ENCODE data around the gene CCSER2. TPM values are rescaled to one million over a fixed set of nuclear protein-coding genes. Genes with fewer than 3 reads are reported as not detected.

CCSER2 gene
- total RNA-seq, 1 donor from 2014 or later, result 49.6 TPM

DNA sequence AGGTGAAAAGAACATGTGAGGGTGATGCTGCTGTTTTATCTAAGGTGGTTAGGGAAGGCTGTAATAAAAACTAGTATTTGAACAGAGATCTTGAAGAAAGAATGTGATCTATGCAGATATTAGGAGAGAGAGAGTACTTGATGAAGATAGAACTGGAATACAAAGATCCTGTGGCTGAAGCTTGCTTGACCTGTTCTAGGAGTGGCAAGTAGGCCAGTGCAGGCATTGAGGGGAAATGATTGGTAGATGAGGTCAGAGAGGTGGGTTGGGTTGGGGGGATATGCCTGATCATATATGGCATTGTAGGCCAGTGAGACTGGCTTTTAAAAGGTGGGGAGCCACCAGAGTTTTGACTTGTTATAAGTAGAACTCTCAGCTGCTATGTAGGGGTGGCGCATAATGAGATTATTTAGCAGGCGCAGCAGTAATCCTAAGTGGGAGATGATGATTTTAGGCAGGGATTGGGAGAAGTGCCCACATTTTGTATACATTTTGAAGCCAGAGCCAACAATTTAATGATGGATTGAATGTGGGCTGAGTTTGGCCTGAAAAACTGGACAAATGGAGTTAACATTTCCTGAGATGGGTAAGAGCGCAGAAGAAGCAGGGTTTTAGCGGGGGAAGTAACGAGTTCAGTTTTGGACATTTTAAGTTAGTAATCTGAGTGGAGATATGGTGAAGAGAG lies 8.2 kb downstream of the CCSER2 start:
- Mint-ChIP-seq H3K27ac (no peak overlapping the region), H3K4me3 (ENCODE audit: low read depth) (no peak overlapping the region), H3K9me3 (ENCODE audit: low read depth) (no peaks in the 10 kb centered on the region), H3K36me3 (ENCODE audit: insufficient read depth) (peaks cover 2% of the 10 kb centered on the region), H3K4me1 (ENCODE audit: low read depth) (peaks cover 20% of the 10 kb centered on the region), H3K27me3 (no peaks in the 10 kb centered on the region)
- TF ChIP-seq, protein P1, sequence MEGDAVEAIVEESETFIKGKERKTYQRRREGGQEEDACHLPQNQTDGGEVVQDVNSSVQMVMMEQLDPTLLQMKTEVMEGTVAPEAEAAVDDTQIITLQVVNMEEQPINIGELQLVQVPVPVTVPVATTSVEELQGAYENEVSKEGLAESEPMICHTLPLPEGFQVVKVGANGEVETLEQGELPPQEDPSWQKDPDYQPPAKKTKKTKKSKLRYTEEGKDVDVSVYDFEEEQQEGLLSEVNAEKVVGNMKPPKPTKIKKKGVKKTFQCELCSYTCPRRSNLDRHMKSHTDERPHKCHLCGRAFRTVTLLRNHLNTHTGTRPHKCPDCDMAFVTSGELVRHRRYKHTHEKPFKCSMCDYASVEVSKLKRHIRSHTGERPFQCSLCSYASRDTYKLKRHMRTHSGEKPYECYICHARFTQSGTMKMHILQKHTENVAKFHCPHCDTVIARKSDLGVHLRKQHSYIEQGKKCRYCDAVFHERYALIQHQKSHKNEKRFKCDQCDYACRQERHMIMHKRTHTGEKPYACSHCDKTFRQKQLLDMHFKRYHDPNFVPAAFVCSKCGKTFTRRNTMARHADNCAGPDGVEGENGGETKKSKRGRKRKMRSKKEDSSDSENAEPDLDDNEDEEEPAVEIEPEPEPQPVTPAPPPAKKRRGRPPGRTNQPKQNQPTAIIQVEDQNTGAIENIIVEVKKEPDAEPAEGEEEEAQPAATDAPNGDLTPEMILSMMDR (IDR thresholded peaks at IDR 0.05; ENCODE audit: unreplicated experiment), result no peak
- no peak for DNase-seq (ENCODE audit: low spot score, unreplicated experiment)

DNA sequence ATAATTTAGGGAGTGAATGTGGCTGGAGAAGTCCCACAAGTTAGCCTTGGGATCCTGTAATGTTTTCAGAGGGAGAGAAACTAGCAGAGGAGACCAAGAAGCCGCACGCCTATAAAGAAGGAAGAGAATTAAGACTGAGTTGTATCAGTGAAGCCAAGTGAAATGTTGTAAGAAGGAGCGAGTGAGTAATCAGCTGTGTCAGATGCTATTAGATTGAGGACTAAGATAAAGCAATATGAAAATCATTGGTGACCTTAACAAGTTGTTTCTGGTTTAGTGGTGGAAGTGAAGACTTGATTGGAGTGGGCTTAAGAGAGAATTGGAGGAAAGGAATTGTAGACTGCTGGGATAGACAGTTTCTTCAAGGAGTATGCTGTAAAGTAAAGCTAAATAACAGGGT lies 8.8 kb downstream of the CCSER2 start:
- peaks cover 5% of the 10 kb centered on the region for H3K36me3 Mint-ChIP-seq (ENCODE audit: insufficient read depth)
- no peak overlapping the region for H3K4me3 Mint-ChIP-seq (ENCODE audit: low read depth)
- no peaks in the 10 kb centered on the region for H3K9me3 Mint-ChIP-seq (ENCODE audit: low read depth)
- no peaks in the 10 kb centered on the region for H3K27me3 Mint-ChIP-seq
- TF ChIP-seq, protein P1 (IDR thresholded peaks at IDR 0.05; ENCODE audit: unreplicated experiment), result no peak
- H3K27ac Mint-ChIP-seq, result no peak overlapping the region
- no peak for DNase-seq (ENCODE audit: low spot score, unreplicated experiment)
- H3K4me1 Mint-ChIP-seq (ENCODE audit: low read depth), result peaks cover 21% of the 10 kb centered on the region

DNA sequence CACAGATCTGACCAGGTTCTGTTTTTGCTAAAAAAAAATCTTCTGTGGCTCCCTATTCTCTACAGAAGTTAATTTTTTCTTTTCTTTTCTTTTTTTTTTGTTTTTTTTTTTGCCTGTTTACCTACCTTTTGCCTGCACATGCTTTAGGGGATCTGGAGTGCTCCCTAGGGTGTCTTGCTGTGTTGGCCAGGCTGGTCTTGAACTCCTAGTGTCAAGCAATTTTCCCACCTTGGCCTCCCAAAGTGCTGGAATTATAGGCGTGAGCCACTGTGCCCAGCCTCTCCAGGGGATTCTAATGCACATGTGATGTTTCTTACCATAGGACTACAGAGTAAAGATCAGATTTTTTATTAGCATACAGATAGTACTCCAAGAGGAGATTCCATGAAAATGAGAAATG lies 10.6 kb downstream of the CCSER2 start:
- no peak for DNase-seq (ENCODE audit: low spot score, unreplicated experiment)
- Mint-ChIP-seq H3K4me3 (ENCODE audit: low read depth) (no peak overlapping the region), H3K4me1 (ENCODE audit: low read depth) (peaks cover 19% of the 10 kb centered on the region), H3K9me3 (ENCODE audit: low read depth) (no peaks in the 10 kb centered on the region), H3K27ac (no peak overlapping the region), H3K36me3 (ENCODE audit: insufficient read depth) (peaks cover 5% of the 10 kb centered on the region), H3K27me3 (no peaks in the 10 kb centered on the region)
- TF ChIP-seq, protein P1 (IDR thresholded peaks at IDR 0.05; ENCODE audit: unreplicated experiment), result no peak

DNA sequence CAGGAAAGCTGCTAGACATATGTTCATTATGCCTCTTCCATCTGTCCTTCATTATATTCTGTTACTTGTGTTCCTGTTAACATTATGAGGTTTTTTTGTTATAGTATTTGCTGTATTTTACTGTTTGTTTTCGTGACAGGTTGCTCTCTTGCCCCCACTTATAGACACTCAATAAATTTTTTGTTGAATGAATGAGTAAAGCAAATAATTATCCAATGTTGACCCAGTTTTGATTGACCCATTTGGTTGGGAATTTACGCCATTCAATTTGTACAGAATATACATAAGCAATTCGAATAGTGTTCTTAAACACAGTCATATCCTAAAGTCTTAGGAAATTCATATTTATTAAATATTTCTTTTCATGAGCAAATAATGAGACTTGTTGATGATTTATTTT lies 11.8 kb downstream of the CCSER2 start:
- Mint-ChIP-seq H3K4me3 (ENCODE audit: low read depth) (no peak overlapping the region), H3K27me3 (no peaks in the 10 kb centered on the region), H3K9me3 (ENCODE audit: low read depth) (no peaks in the 10 kb centered on the region), H3K36me3 (ENCODE audit: insufficient read depth) (peaks cover 8% of the 10 kb centered on the region), H3K4me1 (ENCODE audit: low read depth) (peaks cover 10% of the 10 kb centered on the region), H3K27ac (no peak overlapping the region)
- TF ChIP-seq, protein P1 (IDR thresholded peaks at IDR 0.05; ENCODE audit: unreplicated experiment), result no peak
- DNase-seq (ENCODE audit: low spot score, unreplicated experiment), result no peak

DNA sequence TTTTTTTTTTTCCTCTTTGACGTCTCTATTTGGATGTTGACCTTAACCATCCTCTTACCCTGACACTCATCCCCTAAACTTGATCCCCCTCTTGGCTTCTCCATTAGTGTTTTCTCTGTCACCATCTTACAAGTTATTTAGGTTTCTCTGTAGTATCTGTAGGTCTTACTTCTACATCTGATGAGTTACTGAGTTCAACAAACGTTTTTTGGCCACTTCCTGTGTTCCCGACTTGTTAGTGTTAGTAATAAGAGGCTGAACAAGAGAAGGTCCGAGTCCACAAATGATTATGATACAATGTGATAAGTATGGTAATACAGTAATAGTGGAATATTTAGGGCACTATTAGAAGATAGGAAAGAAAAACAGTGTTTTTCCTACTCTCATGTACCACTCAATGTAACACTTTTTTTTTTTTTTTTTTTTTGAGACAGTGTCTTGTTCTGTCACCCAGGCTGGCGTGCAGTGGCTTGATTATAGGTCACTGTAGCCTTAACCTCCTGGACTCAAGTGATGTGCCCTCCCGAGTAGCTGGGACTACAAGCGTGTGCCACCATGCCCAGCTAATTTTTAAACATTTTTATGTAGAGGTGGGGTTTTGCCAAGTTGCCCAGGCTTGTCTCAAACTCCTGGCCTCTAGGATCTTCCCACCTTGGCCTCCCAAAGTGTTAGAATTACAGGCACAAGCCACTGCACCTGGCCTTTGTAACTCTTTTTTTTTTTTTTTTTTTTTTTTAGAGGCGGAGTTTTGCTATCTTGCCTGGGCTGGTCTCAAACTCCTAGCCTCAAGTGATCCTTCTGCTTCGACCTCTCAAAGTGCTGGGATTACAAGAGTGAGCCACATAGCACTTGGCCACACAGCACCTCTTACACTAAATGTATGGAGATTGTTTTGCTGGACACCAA lies 12.5 kb downstream of the CCSER2 start:
- Mint-ChIP-seq H3K36me3 (ENCODE audit: insufficient read depth) (peaks cover 8% of the 10 kb centered on the region), H3K4me1 (ENCODE audit: low read depth) (peaks cover 10% of the 10 kb centered on the region), H3K27ac (no peak overlapping the region), H3K9me3 (ENCODE audit: low read depth) (no peaks in the 10 kb centered on the region), H3K4me3 (ENCODE audit: low read depth) (no peak overlapping the region), H3K27me3 (no peaks in the 10 kb centered on the region)
- no peak for DNase-seq (ENCODE audit: low spot score, unreplicated experiment)
- TF ChIP-seq, protein P1 (IDR thresholded peaks at IDR 0.05; ENCODE audit: unreplicated experiment), result no peak
